IPS-18a (cell line): ENCODE measurements around the gene KAT6B.

ENCODE experiments used
- H3K27ac ChIP-seq: one replicate; pipeline ENCODE4 v1.5.1; 2013; ENCODE audit warnings: low read length
- H3K27me3 ChIP-seq: one replicate; pipeline ENCODE4 v1.6.1; 2013; ENCODE audit warnings: mild to moderate bottlenecking, low read length; ENCODE audit not compliant: control insufficient read depth, insufficient read depth
- H3K36me3 ChIP-seq: one replicate; pipeline ENCODE4 v1.6.1; 2013; ENCODE audit warnings: low read depth, low read length; ENCODE audit not compliant: control insufficient read depth
- H3K4me1 ChIP-seq: one replicate; pipeline ENCODE4 v1.6.1; 2013; ENCODE audit warnings: low read depth, low read length; ENCODE audit not compliant: control insufficient read depth
- H3K4me3 ChIP-seq: one replicate; pipeline ENCODE4 v1.5.1; 2013; ENCODE audit warnings: low read length
- H3K9ac ChIP-seq: one replicate; pipeline ENCODE4 v1.6.1; 2013; ENCODE audit warnings: mild to moderate bottlenecking, low read length, moderate library complexity
- H3K9me3 ChIP-seq: one replicate; pipeline ENCODE4 v1.6.1; 2013; ENCODE audit warnings: low read depth, low read length; ENCODE audit not compliant: control insufficient read depth

KAT6B gene

GRCh38 chr10:74877898-74878297 is 51.5 kb downstream of the KAT6B start:
- H3K9ac ChIP-seq, result no peak overlapping the region
- no peaks in the 10 kb centered on the region for H3K27me3 ChIP-seq
- no peak overlapping the region for H3K27ac ChIP-seq
- H3K36me3 ChIP-seq, result no peaks in the 10 kb centered on the region
- H3K9me3 ChIP-seq, result no peaks in the 10 kb centered on the region
- peaks cover 6% of the 10 kb centered on the region for H3K4me1 ChIP-seq
- no peak overlapping the region for H3K4me3 ChIP-seq

GRCh38 chr10:74880041-74880440 is 53.6 kb downstream of the KAT6B start:
- no peak overlapping the region for H3K27ac ChIP-seq
- no peak overlapping the region for H3K4me3 ChIP-seq
- peaks cover 6% of the 10 kb centered on the region for H3K4me1 ChIP-seq
- H3K27me3 ChIP-seq, result no peaks in the 10 kb centered on the region
- no peaks in the 10 kb centered on the region for H3K36me3 ChIP-seq
- no peak overlapping the region for H3K9ac ChIP-seq
- H3K9me3 ChIP-seq, result no peaks in the 10 kb centered on the region

- Histone ChIP-seq H3K36me3 (no peaks in the 10 kb centered on the region), H3K27me3 (no peaks in the 10 kb centered on the region), H3K4me3 (no peak overlapping the region), H3K4me1 (no peaks in the 10 kb centered on the region), H3K9me3 (no peaks in the 10 kb centered on the region), H3K27ac (no peak overlapping the region), H3K9ac (no peak overlapping the region)
Measured at GRCh38 chr10:74881253-74881884, 55.0 kb downstream of the KAT6B start.

GRCh38 chr10:74882427-74882826 is 56.0 kb downstream of the KAT6B start:
- Histone ChIP-seq H3K9me3 (no peaks in the 10 kb centered on the region), H3K36me3 (no peaks in the 10 kb centered on the region), H3K27ac (no peak overlapping the region), H3K9ac (no peak overlapping the region), H3K4me3 (no peak overlapping the region), H3K4me1 (no peaks in the 10 kb centered on the region), H3K27me3 (no peaks in the 10 kb centered on the region)

- Histone ChIP-seq H3K36me3 (no peaks in the 10 kb centered on the region), H3K9ac (no peak overlapping the region), H3K4me3 (no peak overlapping the region), H3K27ac (no peak overlapping the region), H3K4me1 (no peaks in the 10 kb centered on the region), H3K9me3 (no peaks in the 10 kb centered on the region), H3K27me3 (no peaks in the 10 kb centered on the region)
Measured at GRCh38 chr10:74882831-74883230, 56.4 kb downstream of the KAT6B start.

GRCh38 chr10:74883428-74883827 is 57.0 kb downstream of the KAT6B start:
- Histone ChIP-seq H3K27me3 (no peaks in the 10 kb centered on the region), H3K27ac (no peak overlapping the region), H3K4me3 (no peak overlapping the region), H3K36me3 (no peaks in the 10 kb centered on the region), H3K9me3 (no peaks in the 10 kb centered on the region), H3K4me1 (no peaks in the 10 kb centered on the region), H3K9ac (no peak overlapping the region)

- Histone ChIP-seq H3K9me3 (no peaks in the 10 kb centered on the region), H3K9ac (no peak overlapping the region), H3K36me3 (no peaks in the 10 kb centered on the region), H3K27ac (no peak overlapping the region), H3K27me3 (no peaks in the 10 kb centered on the region), H3K4me3 (no peak overlapping the region), H3K4me1 (no peaks in the 10 kb centered on the region)
Measured at GRCh38 chr10:74887614-74888284, 61.3 kb downstream of the KAT6B start.

- Histone ChIP-seq H3K9me3 (no peaks in the 10 kb centered on the region), H3K4me1 (no peaks in the 10 kb centered on the region), H3K4me3 (no peak overlapping the region), H3K27ac (no peak overlapping the region), H3K27me3 (no peaks in the 10 kb centered on the region), H3K9ac (no peak overlapping the region), H3K36me3 (no peaks in the 10 kb centered on the region)
Measured at GRCh38 chr10:74888962-74889661, 62.7 kb downstream of the KAT6B start.

- no peaks in the 10 kb centered on the region for H3K9me3 ChIP-seq
- no peaks in the 10 kb centered on the region for H3K27me3 ChIP-seq
- no peaks in the 10 kb centered on the region for H3K36me3 ChIP-seq
- H3K4me1 ChIP-seq, result no peaks in the 10 kb centered on the region
- H3K9ac ChIP-seq, result no peak overlapping the region
- no peak overlapping the region for H3K27ac ChIP-seq
- H3K4me3 ChIP-seq, result no peak overlapping the region
Measured at GRCh38 chr10:74889662-74889998, 63.2 kb downstream of the KAT6B start.

GRCh38 chr10:74890460-74890859 is 64.1 kb downstream of the KAT6B start:
- H3K9ac ChIP-seq, result no peak overlapping the region
- H3K36me3 ChIP-seq, result no peaks in the 10 kb centered on the region
- H3K9me3 ChIP-seq, result no peaks in the 10 kb centered on the region
- H3K27me3 ChIP-seq, result no peaks in the 10 kb centered on the region
- no peak overlapping the region for H3K27ac ChIP-seq
- H3K4me1 ChIP-seq, result no peaks in the 10 kb centered on the region
- no peak overlapping the region for H3K4me3 ChIP-seq

GRCh38 chr10:74891053-74891452 is 64.7 kb downstream of the KAT6B start:
- H3K27ac ChIP-seq, result no peak overlapping the region
- H3K27me3 ChIP-seq, result no peaks in the 10 kb centered on the region
- no peaks in the 10 kb centered on the region for H3K36me3 ChIP-seq
- H3K4me1 ChIP-seq, result no peaks in the 10 kb centered on the region
- no peak overlapping the region for H3K9ac ChIP-seq
- H3K9me3 ChIP-seq, result no peaks in the 10 kb centered on the region
- H3K4me3 ChIP-seq, result no peak overlapping the region

GRCh38 chr10:74892839-74893238 is 66.4 kb downstream of the KAT6B start:
- Histone ChIP-seq H3K4me1 (no peaks in the 10 kb centered on the region), H3K27me3 (no peaks in the 10 kb centered on the region), H3K27ac (no peak overlapping the region), H3K9ac (no peak overlapping the region), H3K36me3 (no peaks in the 10 kb centered on the region), H3K4me3 (no peak overlapping the region), H3K9me3 (no peaks in the 10 kb centered on the region)
